Gastrocnemius medialis (tissue), 4 donors: ENCODE results near the gene TTBK1. TPM values are rescaled to one million over a fixed set of nuclear protein-coding genes. Genes with fewer than 3 reads are reported as not detected.

Source experiments
- ATAC-seq, 2 donors: fragments of 150-250 bp; one replicate each; pipeline ENCODE4 v1.9.1; 2016
- DNase-seq, 2 donors: peaks; one replicate each; pipeline ENCODE4 v3.0.0-alpha.2; 2019
- H3K27ac ChIP-seq, 4 donors: fragments of 200-600 bp; sonication (generic); 1 replicate in 1 of 4; 2 replicates in 3 of 4; pipeline ENCODE4 v1.5.1; 2016 to 2018; ENCODE audit warnings: mild to moderate bottlenecking in 2 of 4, moderate library complexity in 1 of 4
- H3K27me3 ChIP-seq, 3 donors: fragments of 200-600 bp; sonication (generic) in 2 of 3; 1 replicate in 1 of 3; 2 replicates in 2 of 3; pipeline versions ENCODE4 v1.5.1 to v1.6.0; 2016 to 2019; ENCODE audit warnings: mild to moderate bottlenecking in 1 of 3, moderate library complexity in 1 of 3
- H3K36me3 ChIP-seq, 2 donors: fragments of 200-600 bp; sonication (generic) in 1 of 2; one replicate each; pipeline ENCODE4 v1.5.1; 2017 to 2018
- H3K4me1 ChIP-seq, 2 donors: fragments of 200-600 bp; sonication (generic) in 1 of 2; one replicate each; pipeline ENCODE4 v1.5.1; 2016 to 2017; ENCODE audit warnings: mild to moderate bottlenecking in 2 of 2
- H3K4me3 ChIP-seq, 4 donors: fragments of 200-600 bp; sonication (generic) in 3 of 4; 1 replicate in 1 of 4; 2 replicates in 3 of 4; pipeline ENCODE4 v1.5.1; 2016 to 2019; ENCODE audit warnings: mild to moderate bottlenecking in 2 of 4
- H3K9me3 ChIP-seq, 3 donors: fragments of 200-600 bp; sonication (generic) in 2 of 3; 1 replicate in 1 of 3; 2 replicates in 2 of 3; pipeline ENCODE4 v1.5.1; 2016 to 2019
- POLR2A ChIP-seq, 2 donors: fragments of 450-650 bp; IDR thresholded peaks; one replicate each; pipeline ENCODE4 v1.6.1; 2017; ENCODE audit warnings: antibody characterized with exemption in 2 of 2, mild to moderate bottlenecking in 2 of 2, moderate library complexity in 2 of 2
- in situ Hi-C, 4 donors: fragments of 200-750 bp; cut with MboI; loops; one replicate each; pipeline versions ENCODE4 v1.15.0 to v1.8.0; 2017; ENCODE audit warnings: low sequenced_read_pairs in 4 of 4
- intact Hi-C: fragments of 100-400 bp; cut with DNase I; formaldehyde crosslinking; loops from one replicate; pipeline ENCODE4 v1.15.1; 2023; ENCODE audit warnings: low total_unique reads
- total RNA-seq, 4 donors: library from RNA; depleted of rRNA; stranded (reverse); fragments of >200 nt; gene quantifications; one replicate each; pipeline versions ENCODE4 v1.1.0 to v1.2.3, GENCODE V29; 2016
- TF ChIP-seq, protein P1 (sequence below), 5 experiments: fragments of 450-650 bp in 3 of 5; fragments of 200-600 bp in 2 of 5; sonication (generic) in 2 of 5; IDR thresholded peaks in 4 of 5; conservative IDR thresholded peaks in 1 of 5; 1 replicate in 4 of 5; 2 replicates in 1 of 5; pipeline ENCODE4 v1.5.1; 2016 to 2019; ENCODE audit warnings: antibody characterized with exemption in 5 of 5, mild to moderate bottlenecking in 3 of 5, moderate library complexity in 3 of 5

Gene TTBK1
- total RNA-seq, 4 donors from 2014 or later, result 0.04 TPM; not detected in 3

DNA sequence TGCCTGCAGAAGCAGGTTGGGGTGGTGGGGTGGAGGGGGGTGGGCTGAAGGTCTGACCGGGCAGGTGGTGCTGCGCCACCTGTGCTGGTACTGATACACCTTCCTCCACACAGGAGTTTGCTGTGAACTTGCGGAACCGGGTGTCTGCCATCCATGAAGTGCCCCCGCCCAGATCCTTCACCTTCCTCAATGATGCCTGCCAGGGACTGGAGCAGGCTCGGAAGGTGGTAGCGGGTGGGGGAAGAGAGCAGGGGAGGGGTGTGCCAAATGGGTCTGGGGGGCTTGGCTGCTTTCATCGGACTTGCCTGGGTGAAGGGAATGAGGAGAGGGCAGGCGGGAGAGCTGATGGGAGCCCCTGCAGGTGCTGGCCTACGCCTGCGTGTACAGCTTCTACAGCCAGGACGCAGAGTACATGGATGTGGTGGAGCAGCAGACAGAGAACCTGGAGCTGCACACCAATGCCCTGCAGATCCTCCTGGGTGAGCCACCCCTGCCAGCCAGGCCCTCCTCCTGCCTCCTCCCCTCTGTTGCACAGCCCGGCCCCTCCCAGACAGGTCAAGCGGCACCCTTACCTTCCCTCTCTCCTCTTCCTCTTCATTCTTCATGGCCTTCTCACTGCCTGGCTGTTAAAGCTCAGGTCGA is 20.7 kb upstream of the TTBK1 start:
- no peak overlapping the region for H3K4me3 ChIP-seq
- intact Hi-C loops (no loop called here), in situ Hi-C loops (no loop called here)
- H3K36me3 ChIP-seq, result peaks cover 0 to 41% of the 10 kb centered on the region in 2 donors
- ATAC-seq (no peak), DNase-seq (no peak)
- TF ChIP-seq, protein P1, sequence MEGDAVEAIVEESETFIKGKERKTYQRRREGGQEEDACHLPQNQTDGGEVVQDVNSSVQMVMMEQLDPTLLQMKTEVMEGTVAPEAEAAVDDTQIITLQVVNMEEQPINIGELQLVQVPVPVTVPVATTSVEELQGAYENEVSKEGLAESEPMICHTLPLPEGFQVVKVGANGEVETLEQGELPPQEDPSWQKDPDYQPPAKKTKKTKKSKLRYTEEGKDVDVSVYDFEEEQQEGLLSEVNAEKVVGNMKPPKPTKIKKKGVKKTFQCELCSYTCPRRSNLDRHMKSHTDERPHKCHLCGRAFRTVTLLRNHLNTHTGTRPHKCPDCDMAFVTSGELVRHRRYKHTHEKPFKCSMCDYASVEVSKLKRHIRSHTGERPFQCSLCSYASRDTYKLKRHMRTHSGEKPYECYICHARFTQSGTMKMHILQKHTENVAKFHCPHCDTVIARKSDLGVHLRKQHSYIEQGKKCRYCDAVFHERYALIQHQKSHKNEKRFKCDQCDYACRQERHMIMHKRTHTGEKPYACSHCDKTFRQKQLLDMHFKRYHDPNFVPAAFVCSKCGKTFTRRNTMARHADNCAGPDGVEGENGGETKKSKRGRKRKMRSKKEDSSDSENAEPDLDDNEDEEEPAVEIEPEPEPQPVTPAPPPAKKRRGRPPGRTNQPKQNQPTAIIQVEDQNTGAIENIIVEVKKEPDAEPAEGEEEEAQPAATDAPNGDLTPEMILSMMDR (IDR thresholded peaks at IDR 0.05 in 4 of 5, conservative IDR thresholded peaks at IDR 0.05 in 1 of 5), result no peak
- no peak for TF ChIP-seq POLR2A (IDR thresholded peaks at IDR 0.05)
- no peaks in the 10 kb centered on the region for H3K4me1 ChIP-seq
- H3K27me3 ChIP-seq, result no peaks in the 10 kb centered on the region
- H3K9me3 ChIP-seq, result no peaks in the 10 kb centered on the region
- H3K27ac ChIP-seq, result no peak overlapping the region

DNA sequence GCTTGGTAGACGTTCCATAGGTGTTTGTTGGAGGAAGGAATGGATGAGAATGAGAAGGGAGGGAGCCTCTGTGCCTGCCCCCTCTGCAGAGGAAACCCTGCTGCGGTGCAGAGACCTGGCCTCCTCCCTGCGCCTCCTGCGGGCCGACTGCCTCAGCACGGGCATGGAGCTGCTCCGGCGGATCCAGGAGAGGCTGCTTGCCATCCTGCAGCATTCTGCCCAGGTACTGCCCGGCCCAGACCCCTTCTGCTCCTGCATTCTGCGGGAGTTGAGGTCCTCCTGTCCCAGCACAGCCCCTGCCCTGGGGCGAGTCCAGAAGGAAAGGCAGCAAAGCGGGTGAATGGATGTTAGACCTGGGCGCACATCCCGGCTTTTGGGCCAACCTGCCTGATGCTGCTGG is 20.1 kb upstream of the TTBK1 start:
- in situ Hi-C loops, result no loop called here
- TF ChIP-seq, protein P1 (IDR thresholded peaks at IDR 0.05 in 4 of 5, conservative IDR thresholded peaks at IDR 0.05 in 1 of 5), result no peak

DNA sequence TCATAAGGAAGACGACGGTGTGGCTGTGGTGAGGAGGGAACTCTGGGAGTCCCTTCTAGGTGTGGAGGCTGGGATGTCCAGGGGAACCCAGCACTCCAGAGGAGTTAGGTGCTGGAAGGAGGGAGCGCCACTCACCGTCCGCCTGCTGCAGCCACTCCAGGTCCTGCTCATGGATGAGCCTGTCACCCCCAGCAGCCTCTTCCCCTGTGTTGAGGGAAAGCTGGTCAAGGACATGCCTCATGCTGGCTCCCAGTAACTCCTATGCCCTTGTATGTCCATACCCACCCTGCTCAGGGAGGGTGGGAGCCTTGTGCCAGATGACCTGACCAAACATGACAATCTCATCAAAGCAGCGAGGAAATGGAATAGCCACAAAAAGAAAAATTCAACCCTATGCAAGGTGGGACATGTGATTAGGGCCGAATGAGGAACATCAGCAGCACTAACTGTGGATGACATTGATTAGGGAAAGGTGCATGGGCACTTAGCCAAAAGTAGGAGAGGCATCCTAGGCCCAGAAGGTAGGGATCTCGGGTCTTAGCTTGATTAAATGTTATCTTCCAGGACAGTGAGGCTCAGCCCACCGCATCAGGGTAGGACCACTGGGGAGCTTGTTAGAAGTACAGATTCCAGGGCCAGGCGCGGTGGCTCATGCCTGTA is 17.0 kb upstream of the TTBK1 start:
- no peak overlapping the region for H3K27ac ChIP-seq
- H3K9me3 ChIP-seq, result no peaks in the 10 kb centered on the region
- no peak overlapping the region for H3K4me3 ChIP-seq
- H3K36me3 ChIP-seq, result peaks cover 0 to 20% of the 10 kb centered on the region in 2 donors
- DNase-seq, result no peak
- ATAC-seq, result no peak
- H3K27me3 ChIP-seq, result no peaks in the 10 kb centered on the region
- in situ Hi-C loops, result loop anchor here in 1 of 4 donors (25.0 kb wide), 1 partner anchor 286 kb away; the partner anchor contains the start of genes LRRC73, POLR1C and YIPF3
- no peak for TF ChIP-seq POLR2A (IDR thresholded peaks at IDR 0.05)
- TF ChIP-seq, protein P1 (IDR thresholded peaks at IDR 0.05 in 4 of 5, conservative IDR thresholded peaks at IDR 0.05 in 1 of 5), result no peak
- intact Hi-C loops, result no loop called here
- H3K4me1 ChIP-seq, result peaks cover 4 to 6% of the 10 kb centered on the region in 2 donors

More for the DNA sequence above, 20.1 kb upstream of the TTBK1 start:
- peaks cover 0 to 35% of the 10 kb centered on the region in 2 donors for H3K36me3 ChIP-seq
- no peak overlapping the region for H3K4me3 ChIP-seq
- intact Hi-C loops, result no loop called here
- no peak overlapping the region for H3K27ac ChIP-seq
- no peak for DNase-seq
- H3K4me1 ChIP-seq, result no peaks in the 10 kb centered on the region
- no peaks in the 10 kb centered on the region for H3K9me3 ChIP-seq
- H3K27me3 ChIP-seq, result no peaks in the 10 kb centered on the region
- no peak for ATAC-seq

DNA sequence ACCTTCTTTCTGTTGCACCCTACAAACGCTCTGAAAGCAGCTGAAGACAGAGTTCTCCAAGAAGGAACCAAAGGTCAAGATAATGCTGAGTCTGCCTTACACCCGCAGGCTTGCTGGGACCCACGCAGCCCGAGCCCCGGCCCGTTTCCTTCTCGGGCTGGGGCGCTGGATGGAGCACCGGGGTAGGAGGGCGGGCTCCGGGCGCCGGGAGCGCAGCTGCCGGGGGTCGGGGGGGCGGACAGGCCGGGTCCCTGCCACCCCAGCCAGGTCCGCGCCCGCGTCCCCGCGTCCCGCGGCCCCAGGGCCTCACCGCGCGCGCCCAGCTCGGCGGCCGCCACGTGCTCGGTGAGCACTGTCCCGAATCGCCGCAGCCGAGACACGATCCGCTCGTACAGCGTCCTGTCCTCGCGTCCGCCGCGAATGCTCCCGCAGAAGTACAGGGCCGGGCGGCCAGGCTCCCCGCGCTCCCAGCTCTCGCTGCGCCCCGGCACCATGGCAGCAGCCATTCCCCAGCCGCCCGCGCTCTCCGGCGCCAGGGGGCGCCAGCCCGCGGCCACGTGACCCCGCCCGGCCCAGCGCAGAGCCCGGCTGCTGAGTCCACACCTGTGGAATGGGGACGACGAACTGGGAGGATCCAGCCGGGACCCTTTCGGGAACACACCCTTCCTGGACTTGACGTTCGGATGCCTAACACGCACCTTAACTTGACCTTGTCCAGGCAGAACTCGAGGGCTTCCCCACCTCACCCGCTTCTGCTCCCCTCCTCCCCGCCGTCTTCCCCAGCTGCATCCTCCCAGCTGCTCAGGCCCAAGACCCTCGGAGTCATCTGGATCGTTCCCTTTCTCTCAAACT is 14.1 kb upstream of the TTBK1 start, which contains the start of gene DNPH1:
DNPH1 (minus strand) TSS at position 531 of the 852 bp plus-strand sequence; CDS start at position 506, 25 bp downstream.
- H3K27me3 ChIP-seq, result no peaks in the 10 kb centered on the region
- peak; percentile 95 to 96 for ATAC-seq

More for the DNA sequence above, 14.1 kb upstream of the TTBK1 start, which contains the start of gene DNPH1:
- Histone ChIP-seq H3K36me3 (peaks cover 0 to 4% of the 10 kb centered on the region in 2 donors), H3K27ac (peak within 1 kb of the TSS; percentile 47 to 68 (median 60)), H3K4me1 (peaks cover 4 to 6% of the 10 kb centered on the region in 2 donors), H3K4me3 (peak within 1 kb of the TSS; percentile 57 to 74 (median 65)), H3K9me3 (no peaks in the 10 kb centered on the region)
- DNase-seq, result peak; percentile 47 to 63
- intact Hi-C loops (loop anchor here (1.0 kb wide), 1 partner anchor 18 kb away; no protein-coding TSS in a partner anchor), in situ Hi-C loops (loop anchor here in 1 of 4 donors (25.0 kb wide), 1 partner anchor 283 kb away; the partner anchor contains the start of genes LRRC73, POLR1C and YIPF3)
- TF ChIP-seq, protein P1 (IDR thresholded peaks at IDR 0.05 in 4 of 5, conservative IDR thresholded peaks at IDR 0.05 in 1 of 5), result peak; percentile 67 to 94 (median 89)
- no peak for TF ChIP-seq POLR2A (IDR thresholded peaks at IDR 0.05)
